ENCODE results near the gene ESPN.

GRCh38 chr1:6510493-6510892 is 85.9 kb downstream of the ESPN start:
- TF ChIP-seq, protein P1, sequence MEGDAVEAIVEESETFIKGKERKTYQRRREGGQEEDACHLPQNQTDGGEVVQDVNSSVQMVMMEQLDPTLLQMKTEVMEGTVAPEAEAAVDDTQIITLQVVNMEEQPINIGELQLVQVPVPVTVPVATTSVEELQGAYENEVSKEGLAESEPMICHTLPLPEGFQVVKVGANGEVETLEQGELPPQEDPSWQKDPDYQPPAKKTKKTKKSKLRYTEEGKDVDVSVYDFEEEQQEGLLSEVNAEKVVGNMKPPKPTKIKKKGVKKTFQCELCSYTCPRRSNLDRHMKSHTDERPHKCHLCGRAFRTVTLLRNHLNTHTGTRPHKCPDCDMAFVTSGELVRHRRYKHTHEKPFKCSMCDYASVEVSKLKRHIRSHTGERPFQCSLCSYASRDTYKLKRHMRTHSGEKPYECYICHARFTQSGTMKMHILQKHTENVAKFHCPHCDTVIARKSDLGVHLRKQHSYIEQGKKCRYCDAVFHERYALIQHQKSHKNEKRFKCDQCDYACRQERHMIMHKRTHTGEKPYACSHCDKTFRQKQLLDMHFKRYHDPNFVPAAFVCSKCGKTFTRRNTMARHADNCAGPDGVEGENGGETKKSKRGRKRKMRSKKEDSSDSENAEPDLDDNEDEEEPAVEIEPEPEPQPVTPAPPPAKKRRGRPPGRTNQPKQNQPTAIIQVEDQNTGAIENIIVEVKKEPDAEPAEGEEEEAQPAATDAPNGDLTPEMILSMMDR (conservative IDR thresholded peaks at IDR 0.05; ENCODE audit: low read depth, low read length): no peak
- TF ChIP-seq USF2 (IDR thresholded peaks at IDR 0.05; ENCODE audit: low read depth, low read length): no peak
- no peak for TF ChIP-seq MXI1 (IDR thresholded peaks at IDR 0.05; ENCODE audit: borderline replicate concordance, low read depth, low read length)
- no peak for TF ChIP-seq BHLHE40 (IDR thresholded peaks at IDR 0.05; ENCODE audit: low read depth, low read length)
- no peak for TF ChIP-seq POLR2A (IDR thresholded peaks at IDR 0.05; ENCODE audit: low read depth, low read length)
- TF ChIP-seq MAFK (IDR thresholded peaks at IDR 0.05; ENCODE audit: low read depth, low read length): no peak
- TF ChIP-seq NFE2L2 (IDR thresholded peaks at IDR 0.05; ENCODE audit: low read depth, low read length): no peak
- no peak for TF ChIP-seq FOS (IDR thresholded peaks at IDR 0.05; ENCODE audit: low read depth, low read length)
- TF ChIP-seq SMC3 (IDR thresholded peaks at IDR 0.05; ENCODE audit: low read depth, low read length): no peak
- no peak for TF ChIP-seq CEBPB (IDR thresholded peaks at IDR 0.05; ENCODE audit: low read depth, low read length)
- TF ChIP-seq MAZ (IDR thresholded peaks at IDR 0.05; ENCODE audit: borderline replicate concordance, low read depth, low read length): no peak
